Measurements from ENCODE around the gene HCN3. TPM values are rescaled to one million over a fixed set of nuclear protein-coding genes. Genes with fewer than 3 reads are reported as not detected.
A peak's percentile ranks its signal among the peaks of the same experiment; 100 is the strongest.

HCN3 gene
- total RNA-seq, 1 experiment from 2014 or later = 5.4 TPM

DNA sequence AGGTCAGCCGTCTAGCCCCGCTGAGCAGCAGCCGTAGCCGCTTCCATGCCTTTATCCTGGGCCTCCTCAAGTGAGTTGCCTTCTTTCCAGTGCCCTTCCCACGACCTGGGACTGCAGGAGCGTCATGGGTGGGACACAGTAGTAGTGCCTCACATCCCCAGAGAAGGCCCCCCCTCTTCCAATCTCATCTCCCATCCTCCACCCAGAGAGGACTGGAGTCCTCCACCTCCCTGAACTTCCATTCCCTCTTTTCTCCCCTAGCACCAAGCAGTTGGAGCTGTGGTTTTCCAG, 48.3 kb downstream of the HCN3 start:
- H3K36me3 Mint-ChIP-seq (ENCODE audit: insufficient read depth in 1 of 3, low read depth in 3 of 3) = peaks cover 7 to 41% (median 39%) of the 10 kb centered on the region in 3 experiments; a peak in 6 of 7 replicates
- Histone ChIP-seq H4K8ac (replicated peaks; ENCODE audit: insufficient read length, low read depth, low read length) (no peak overlapping the region), H3K56ac (ENCODE audit: insufficient read length, low read depth, low read length) (no peak overlapping the region), H2BK120ac (ENCODE audit: low read depth, low read length, poor library complexity, severe bottlenecking) (no peak overlapping the region), H3K23ac (ENCODE audit: insufficient read length, low read depth, low read length) (no peak overlapping the region), H4K91ac (ENCODE audit: insufficient read length, low read depth, low read length) (no peak overlapping the region), H3K79me1 (ENCODE audit: insufficient read depth, low read depth, low read length, poor library complexity, severe bottlenecking) (no peaks in the 10 kb centered on the region), H3K4ac (ENCODE audit: low read depth, low read length) (no peak overlapping the region), H3K27me3 (ENCODE audit: insufficient read depth, low read length) (no peaks in the 10 kb centered on the region), H3K4me2 (ENCODE audit: insufficient read depth, insufficient read length, low read length) (peak overlapping the region; percentile 68), H3K14ac (ENCODE audit: insufficient read depth, low read length) (no peak overlapping the region), H2BK15ac (ENCODE audit: low read depth, low read length) (no peak overlapping the region), H3K9ac (ENCODE audit: extremely low read depth, insufficient read length, low read length) (no peak overlapping the region), H3K79me2 (ENCODE audit: insufficient read depth, low read length) (no peaks in the 10 kb centered on the region), H3K18ac (ENCODE audit: insufficient read length, low read depth, low read length) (no peak overlapping the region), H3K27ac (ENCODE audit: insufficient read length, low read depth, low read length) (no peak overlapping the region), H3K4me1 (ENCODE audit: insufficient read depth, low read length) (peaks cover 2% of the 10 kb centered on the region; the same call in 1 of the 2 replicates), H4K20me1 (ENCODE audit: control insufficient read depth, insufficient read depth, insufficient read length) (no peaks in the 10 kb centered on the region), H3K23me2 (ENCODE audit: insufficient read length, low read depth, low read length, poor library complexity, severe bottlenecking) (peaks cover 28% of the 10 kb centered on the region), H2BK5ac (ENCODE audit: insufficient read length, low read length) (no peak overlapping the region), H2AFZ (ENCODE audit: low read length) (no peak overlapping the region), H3K9me3 (ENCODE audit: control insufficient read depth, low read depth, low read length) (no peaks in the 10 kb centered on the region), H2BK20ac (ENCODE audit: low read depth, low read length, poor library complexity, severe bottlenecking) (no peak overlapping the region), H2BK12ac (ENCODE audit: insufficient read length, low read depth, low read length) (no peak overlapping the region), H2AK5ac (ENCODE audit: insufficient read length, low read length) (no peak overlapping the region), H4K5ac (ENCODE audit: insufficient read length, low read depth, low read length) (no peak overlapping the region), H3T11ph (ENCODE audit: low read length) (no peak overlapping the region)
- H3K9me3 Mint-ChIP-seq = no peaks in the 10 kb centered on the region
- TF ChIP-seq, protein P1, sequence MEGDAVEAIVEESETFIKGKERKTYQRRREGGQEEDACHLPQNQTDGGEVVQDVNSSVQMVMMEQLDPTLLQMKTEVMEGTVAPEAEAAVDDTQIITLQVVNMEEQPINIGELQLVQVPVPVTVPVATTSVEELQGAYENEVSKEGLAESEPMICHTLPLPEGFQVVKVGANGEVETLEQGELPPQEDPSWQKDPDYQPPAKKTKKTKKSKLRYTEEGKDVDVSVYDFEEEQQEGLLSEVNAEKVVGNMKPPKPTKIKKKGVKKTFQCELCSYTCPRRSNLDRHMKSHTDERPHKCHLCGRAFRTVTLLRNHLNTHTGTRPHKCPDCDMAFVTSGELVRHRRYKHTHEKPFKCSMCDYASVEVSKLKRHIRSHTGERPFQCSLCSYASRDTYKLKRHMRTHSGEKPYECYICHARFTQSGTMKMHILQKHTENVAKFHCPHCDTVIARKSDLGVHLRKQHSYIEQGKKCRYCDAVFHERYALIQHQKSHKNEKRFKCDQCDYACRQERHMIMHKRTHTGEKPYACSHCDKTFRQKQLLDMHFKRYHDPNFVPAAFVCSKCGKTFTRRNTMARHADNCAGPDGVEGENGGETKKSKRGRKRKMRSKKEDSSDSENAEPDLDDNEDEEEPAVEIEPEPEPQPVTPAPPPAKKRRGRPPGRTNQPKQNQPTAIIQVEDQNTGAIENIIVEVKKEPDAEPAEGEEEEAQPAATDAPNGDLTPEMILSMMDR (conservative IDR thresholded peaks at IDR 0.05) = no peak
- DNase-seq = no peak
- no CpG with 5 or more reads among the region's 6 CpGs for WGBS (ENCODE audit: extremely low coverage, insufficient read length, low lambda C conversion rate)
- peak overlapping the region; percentile 93 to 96 for H3K4me3 Mint-ChIP-seq
- H3K27ac Mint-ChIP-seq = no peak overlapping the region; a peak in 1 of 7 replicates
- H3K4me1 Mint-ChIP-seq = peaks cover 25 to 26% of the 10 kb centered on the region in 2 experiments
- no peaks in the 10 kb centered on the region; the same call in 1 of the 2 replicates for H3K27me3 Mint-ChIP-seq (ENCODE audit: low read depth)

Measured in H9 (cell line).